ENCODE data around the gene KCMF1. TPM values are rescaled to one million over a fixed set of nuclear protein-coding genes. Genes with fewer than 3 reads are reported as not detected.

Gene KCMF1
- total and polyA plus RNA-seq, 7 donors, result 35.7 to 73.1 (median 44.6) TPM

GRCh38 chr2:85009019-85009618, 38.2 kb downstream of the KCMF1 start:
- intact Hi-C loops (cut with DNase I), result no loop called here
- no peak for DNase-seq
- 85 to 92% methylated on average over 3 of the region's 3 CpGs for WGBS, 2 donors

GRCh38 chr2:85010404-85010803, 39.4 kb downstream of the KCMF1 start:
- intact Hi-C loops (cut with DNase I), result no loop called here
- Histone ChIP-seq H3K4me1 (peaks cover 0 to 49% (median 41%) of the 10 kb centered on the region in 4 donors), H3K4me3 (no peak overlapping the region), H3K27ac (no peak overlapping the region), H3K27me3 (no peaks in the 10 kb centered on the region), H3K9me3 (no peaks in the 10 kb centered on the region), H3K36me3 (no peaks in the 10 kb centered on the region)
- no peak for TF ChIP-seq EP300 (IDR thresholded peaks at IDR 0.05)
- TF ChIP-seq, protein P1, sequence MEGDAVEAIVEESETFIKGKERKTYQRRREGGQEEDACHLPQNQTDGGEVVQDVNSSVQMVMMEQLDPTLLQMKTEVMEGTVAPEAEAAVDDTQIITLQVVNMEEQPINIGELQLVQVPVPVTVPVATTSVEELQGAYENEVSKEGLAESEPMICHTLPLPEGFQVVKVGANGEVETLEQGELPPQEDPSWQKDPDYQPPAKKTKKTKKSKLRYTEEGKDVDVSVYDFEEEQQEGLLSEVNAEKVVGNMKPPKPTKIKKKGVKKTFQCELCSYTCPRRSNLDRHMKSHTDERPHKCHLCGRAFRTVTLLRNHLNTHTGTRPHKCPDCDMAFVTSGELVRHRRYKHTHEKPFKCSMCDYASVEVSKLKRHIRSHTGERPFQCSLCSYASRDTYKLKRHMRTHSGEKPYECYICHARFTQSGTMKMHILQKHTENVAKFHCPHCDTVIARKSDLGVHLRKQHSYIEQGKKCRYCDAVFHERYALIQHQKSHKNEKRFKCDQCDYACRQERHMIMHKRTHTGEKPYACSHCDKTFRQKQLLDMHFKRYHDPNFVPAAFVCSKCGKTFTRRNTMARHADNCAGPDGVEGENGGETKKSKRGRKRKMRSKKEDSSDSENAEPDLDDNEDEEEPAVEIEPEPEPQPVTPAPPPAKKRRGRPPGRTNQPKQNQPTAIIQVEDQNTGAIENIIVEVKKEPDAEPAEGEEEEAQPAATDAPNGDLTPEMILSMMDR (IDR thresholded peaks at IDR 0.05), result no peak
- no peak for TF ChIP-seq POLR2A (IDR thresholded peaks at IDR 0.05)
- no peak for TF ChIP-seq POLR2AphosphoS5 (IDR thresholded peaks at IDR 0.05)
- WGBS, 2 donors, result 95 to 97% methylated on average over 1 of the region's 1 CpG
- DNase-seq, result no peak

More at GRCh38 chr2:85009019-85009618, 38.2 kb downstream of the KCMF1 start:
- H3K36me3 ChIP-seq, result no peaks in the 10 kb centered on the region
- no peak overlapping the region for H3K27ac ChIP-seq
- TF ChIP-seq POLR2A (IDR thresholded peaks at IDR 0.05), result no peak
- TF ChIP-seq POLR2AphosphoS5 (IDR thresholded peaks at IDR 0.05), result no peak
- TF ChIP-seq EP300 (IDR thresholded peaks at IDR 0.05), result no peak
- TF ChIP-seq, protein P1 (IDR thresholded peaks at IDR 0.05), result no peak
- no peak overlapping the region for H3K4me3 ChIP-seq
- no peaks in the 10 kb centered on the region for H3K9me3 ChIP-seq
- H3K4me1 ChIP-seq, result peaks cover 0 to 40% (median 29%) of the 10 kb centered on the region in 4 donors
- H3K27me3 ChIP-seq, result no peaks in the 10 kb centered on the region

GRCh38 chr2:85011098-85011497, 40.1 kb downstream of the KCMF1 start:
- no peak for DNase-seq
- intact Hi-C loops (cut with DNase I), result no loop called here
- whole genome bisulfite sequencing, 2 donors, result 88 to 89% methylated on average over 3 of the region's 3 CpGs
- H3K36me3 ChIP-seq, result no peaks in the 10 kb centered on the region
- peaks cover 0 to 56% (median 48%) of the 10 kb centered on the region in 4 donors for H3K4me1 ChIP-seq
- H3K9me3 ChIP-seq, result no peaks in the 10 kb centered on the region
- no peak for TF ChIP-seq POLR2AphosphoS5 (IDR thresholded peaks at IDR 0.05)
- no peak overlapping the region for H3K4me3 ChIP-seq
- no peaks in the 10 kb centered on the region for H3K27me3 ChIP-seq
- no peak overlapping the region for H3K27ac ChIP-seq

DNA sequence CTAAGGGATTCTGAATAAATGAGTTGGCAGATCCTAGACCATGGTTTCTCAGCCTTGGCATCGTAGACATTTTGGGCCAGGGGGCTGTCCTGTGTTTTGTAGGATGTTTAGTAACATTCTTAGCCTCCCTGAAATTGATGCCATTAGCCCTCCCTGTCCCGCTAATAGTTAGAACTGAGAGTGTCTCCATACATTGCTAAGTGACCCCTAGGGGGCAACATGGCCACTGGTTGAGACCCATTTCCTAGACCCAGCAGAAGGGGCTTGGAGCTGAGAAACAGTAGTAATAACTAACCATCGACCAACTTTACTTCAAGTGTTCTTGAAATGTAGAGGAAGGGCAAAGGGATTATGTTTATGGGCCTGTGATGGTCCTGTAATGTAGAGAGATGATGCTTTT, 40.8 kb downstream of the KCMF1 start:
- Histone ChIP-seq H3K36me3 (no peaks in the 10 kb centered on the region), H3K27ac (no peak overlapping the region), H3K27me3 (no peaks in the 10 kb centered on the region), H3K4me3 (no peak overlapping the region), H3K4me1 (peaks cover 0 to 62% (median 52%) of the 10 kb centered on the region in 4 donors), H3K9me3 (no peaks in the 10 kb centered on the region)
- no peak for DNase-seq
- TF ChIP-seq EP300 (IDR thresholded peaks at IDR 0.05), result no peak
- no peak for TF ChIP-seq POLR2A (IDR thresholded peaks at IDR 0.05)
- TF ChIP-seq, protein P1 (IDR thresholded peaks at IDR 0.05), result no peak
- TF ChIP-seq POLR2AphosphoS5 (IDR thresholded peaks at IDR 0.05), result no peak
- WGBS, 2 donors, result 84 to 86% methylated on average over 3 of the region's 3 CpGs
- intact Hi-C loops (cut with DNase I), result no loop called here

- DNase-seq, result no peak
- Histone ChIP-seq H3K9me3 (no peaks in the 10 kb centered on the region), H3K4me3 (no peak overlapping the region), H3K4me1 (peaks cover 0 to 65% (median 51%) of the 10 kb centered on the region in 4 donors), H3K36me3 (no peaks in the 10 kb centered on the region), H3K27ac (no peak overlapping the region), H3K27me3 (no peaks in the 10 kb centered on the region)
- intact Hi-C loops (cut with DNase I), result no loop called here
- 84 to 91% methylated on average over 4 of the region's 4 CpGs for WGBS, 2 donors
- no peak for TF ChIP-seq POLR2A (IDR thresholded peaks at IDR 0.05)
- no peak for TF ChIP-seq POLR2AphosphoS5 (IDR thresholded peaks at IDR 0.05)
- no peak for TF ChIP-seq EP300 (IDR thresholded peaks at IDR 0.05)
- TF ChIP-seq, protein P1 (IDR thresholded peaks at IDR 0.05), result no peak
Observed at GRCh38 chr2:85012431-85012830, 41.5 kb downstream of the KCMF1 start.

All from sigmoid colon (tissue), 7 donors.